Upper lobe of right lung (tissue), 1 donor: ENCODE data around the gene KCNH4. TPM values are rescaled to one million over a fixed set of nuclear protein-coding genes. Genes with fewer than 3 reads are reported as not detected.

ENCODE experiments used
- ATAC-seq: fragments of 200-7000 bp; cut with Tn5 transposase; one replicate; pipeline ENCODE4 v1.9.1; 2020; ENCODE audit warnings: mild to moderate bottlenecking, moderate library complexity
- DNase-seq: peaks from one replicate; pipeline ENCODE4 v3.0.0-alpha.2; 2020
- H3K27ac ChIP-seq: fragments of 200-600 bp; one replicate; pipeline ENCODE4 v1.8.0; 2022
- H3K27me3 ChIP-seq: fragments of 200-600 bp; one replicate; pipeline ENCODE4 v1.8.0; 2022; ENCODE audit warnings: mild to moderate bottlenecking
- H3K36me3 ChIP-seq: fragments of 200-600 bp; one replicate; pipeline ENCODE4 v1.8.0; 2022
- H3K4me1 ChIP-seq: fragments of 200-600 bp; one replicate; pipeline ENCODE4 v1.8.0; 2022
- H3K4me3 ChIP-seq: fragments of 200-600 bp; one replicate; pipeline ENCODE4 v1.8.0; 2022; ENCODE audit warnings: mild to moderate bottlenecking
- H3K9me3 ChIP-seq: fragments of 200-600 bp; one replicate; pipeline ENCODE4 v1.8.0; 2022
- intact Hi-C: fragments of 100-400 bp; cut with DNase I; formaldehyde crosslinking; loops from one replicate; pipeline ENCODE4 v1.11.0; 2022
- total RNA-seq: library from RNA; stranded (reverse); fragmentation: NEBNext Ultra II Directional; extraction: Animal tissue kit (Norgen Biotek cat#: 25700); gene quantifications from one replicate; pipeline ENCODE4 v1.2.1, GENCODE V29; 2021
- TF ChIP-seq, protein P1 (sequence below): fragments of 200-600 bp; IDR thresholded peaks from one replicate; pipeline ENCODE4 v1.8.0; 2022; ENCODE audit warnings: antibody characterized with exemption
- donor health status: DM: no; HTN: yes; CAD: no; lungs with severe emphysema.

The KCNH4 gene
- total RNA-seq, 1 donor from 2014 or later: 0.26 TPM

DNA sequence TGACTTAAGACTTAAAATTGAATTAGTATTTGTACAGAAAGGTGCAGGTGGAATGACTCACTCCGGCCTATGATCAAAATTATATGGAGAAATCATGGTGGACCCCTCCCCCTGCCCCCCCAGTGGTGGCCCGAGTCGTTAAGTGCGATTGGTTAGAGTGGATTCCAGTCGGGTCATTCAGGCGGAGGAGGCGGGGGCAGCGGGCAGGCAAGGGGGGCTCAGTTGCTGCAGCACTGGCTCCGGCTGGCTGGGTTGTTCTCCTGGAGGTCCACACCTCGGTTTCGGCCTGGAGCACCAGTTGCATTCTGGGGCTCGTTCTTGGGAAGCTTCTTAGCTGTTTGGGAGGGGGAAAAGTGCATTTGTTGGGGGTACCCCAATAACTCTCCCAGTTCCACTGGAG, 55.4 kb downstream of the KCNH4 start:
- peaks cover 32% of the 10 kb centered on the region for H3K4me1 ChIP-seq
- H3K9me3 ChIP-seq: no peaks in the 10 kb centered on the region
- TF ChIP-seq, protein P1, sequence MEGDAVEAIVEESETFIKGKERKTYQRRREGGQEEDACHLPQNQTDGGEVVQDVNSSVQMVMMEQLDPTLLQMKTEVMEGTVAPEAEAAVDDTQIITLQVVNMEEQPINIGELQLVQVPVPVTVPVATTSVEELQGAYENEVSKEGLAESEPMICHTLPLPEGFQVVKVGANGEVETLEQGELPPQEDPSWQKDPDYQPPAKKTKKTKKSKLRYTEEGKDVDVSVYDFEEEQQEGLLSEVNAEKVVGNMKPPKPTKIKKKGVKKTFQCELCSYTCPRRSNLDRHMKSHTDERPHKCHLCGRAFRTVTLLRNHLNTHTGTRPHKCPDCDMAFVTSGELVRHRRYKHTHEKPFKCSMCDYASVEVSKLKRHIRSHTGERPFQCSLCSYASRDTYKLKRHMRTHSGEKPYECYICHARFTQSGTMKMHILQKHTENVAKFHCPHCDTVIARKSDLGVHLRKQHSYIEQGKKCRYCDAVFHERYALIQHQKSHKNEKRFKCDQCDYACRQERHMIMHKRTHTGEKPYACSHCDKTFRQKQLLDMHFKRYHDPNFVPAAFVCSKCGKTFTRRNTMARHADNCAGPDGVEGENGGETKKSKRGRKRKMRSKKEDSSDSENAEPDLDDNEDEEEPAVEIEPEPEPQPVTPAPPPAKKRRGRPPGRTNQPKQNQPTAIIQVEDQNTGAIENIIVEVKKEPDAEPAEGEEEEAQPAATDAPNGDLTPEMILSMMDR: no peak
- no peak overlapping the region for H3K27ac ChIP-seq
- DNase-seq: no peak
- H3K4me3 ChIP-seq: no peak overlapping the region
- peaks cover 55% of the 10 kb centered on the region for H3K36me3 ChIP-seq
- intact Hi-C loops: no loop called here
- ATAC-seq: no peak
- no peaks in the 10 kb centered on the region for H3K27me3 ChIP-seq

DNA sequence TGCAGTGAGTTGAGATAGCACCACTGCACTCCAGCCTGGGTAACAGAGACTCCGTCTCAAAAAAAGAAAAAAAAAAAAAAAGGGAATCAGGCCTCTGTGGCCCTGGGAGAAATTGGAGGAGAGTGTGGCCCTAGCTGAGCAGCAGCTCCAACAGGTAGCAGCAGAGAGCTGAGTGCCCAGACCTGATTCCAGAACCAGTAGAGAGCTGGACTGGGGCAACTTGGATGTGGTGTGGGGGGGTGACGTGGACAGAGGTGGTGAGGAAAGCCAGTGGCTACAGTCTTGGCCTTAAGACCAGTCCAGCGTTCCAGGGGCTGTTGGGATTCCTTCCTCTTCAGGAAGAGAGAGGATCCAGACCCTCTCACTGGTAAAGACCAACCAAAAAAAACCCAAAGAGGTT, 56.7 kb downstream of the KCNH4 start:
- peaks cover 43% of the 10 kb centered on the region for H3K36me3 ChIP-seq
- H3K27me3 ChIP-seq: no peaks in the 10 kb centered on the region
- no peak overlapping the region for H3K4me3 ChIP-seq
- no peak for DNase-seq
- no peak overlapping the region for H3K27ac ChIP-seq
- TF ChIP-seq, protein P1: no peak
- H3K4me1 ChIP-seq: peaks cover 27% of the 10 kb centered on the region
- intact Hi-C loops: no loop called here
- ATAC-seq: no peak
- no peaks in the 10 kb centered on the region for H3K9me3 ChIP-seq

DNA sequence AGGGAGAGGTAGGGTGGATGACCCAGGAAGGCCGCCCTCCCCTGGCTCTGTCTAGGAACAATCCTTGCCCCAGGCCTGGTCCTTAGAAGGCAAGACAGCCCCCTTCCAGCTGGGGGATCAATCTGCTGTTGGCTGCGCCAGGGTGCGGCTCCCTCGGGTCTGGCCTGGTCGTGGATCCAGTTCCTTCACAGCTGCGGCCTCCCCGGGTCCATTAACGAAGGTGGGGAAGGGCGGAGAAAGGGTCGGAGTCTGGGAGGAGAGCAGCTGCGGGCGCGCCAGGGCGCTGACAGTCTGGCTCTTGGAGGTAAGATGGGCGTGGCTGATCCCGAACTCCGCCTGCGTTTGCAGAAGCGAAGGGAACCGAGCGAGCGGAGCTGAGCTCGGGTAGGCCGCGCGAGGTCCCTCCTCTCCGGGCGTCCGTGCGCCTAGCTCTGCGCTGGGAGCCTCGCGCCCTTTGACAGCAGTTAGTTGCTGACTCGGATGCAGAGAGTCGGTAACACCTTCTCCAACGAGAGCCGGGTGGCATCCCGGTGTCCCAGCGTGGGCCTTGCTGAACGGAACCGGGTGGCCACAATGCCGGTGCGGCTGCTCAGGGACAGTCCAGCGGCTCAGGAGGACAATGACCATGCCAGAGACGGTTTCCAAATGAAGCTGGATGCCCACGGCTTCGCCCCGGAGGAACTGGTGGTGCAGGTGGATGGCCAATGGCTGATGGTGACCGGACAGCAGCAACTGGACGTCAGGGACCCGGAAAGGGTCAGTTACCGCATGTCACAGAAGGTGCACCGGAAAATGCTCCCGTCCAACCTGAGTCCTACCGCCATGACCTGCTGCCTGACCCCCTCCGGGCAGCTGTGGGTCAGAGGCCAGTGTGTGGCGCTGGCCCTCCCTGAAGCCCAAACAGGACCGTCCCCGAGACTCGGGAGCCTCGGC, 58.3 kb downstream of the KCNH4 start, which contains the start of gene HSPB9:
Gene HSPB9 (plus strand): TSS at position 434 of the 933 bp plus-strand sequence. CDS start 47 bp downstream, at position 481.
- intact Hi-C loops: no loop called here
- peak; percentile 84 for DNase-seq
- Histone ChIP-seq H3K36me3 (peaks cover 27% of the 10 kb centered on the region), H3K9me3 (no peaks in the 10 kb centered on the region), H3K4me1 (peaks cover 21% of the 10 kb centered on the region), H3K27me3 (no peaks in the 10 kb centered on the region), H3K4me3 (peak within 1 kb of the TSS; percentile 14), H3K27ac (peak within 1 kb of the TSS; percentile 63)
- TF ChIP-seq, protein P1: no peak
- peak; percentile 69 for ATAC-seq

DNA sequence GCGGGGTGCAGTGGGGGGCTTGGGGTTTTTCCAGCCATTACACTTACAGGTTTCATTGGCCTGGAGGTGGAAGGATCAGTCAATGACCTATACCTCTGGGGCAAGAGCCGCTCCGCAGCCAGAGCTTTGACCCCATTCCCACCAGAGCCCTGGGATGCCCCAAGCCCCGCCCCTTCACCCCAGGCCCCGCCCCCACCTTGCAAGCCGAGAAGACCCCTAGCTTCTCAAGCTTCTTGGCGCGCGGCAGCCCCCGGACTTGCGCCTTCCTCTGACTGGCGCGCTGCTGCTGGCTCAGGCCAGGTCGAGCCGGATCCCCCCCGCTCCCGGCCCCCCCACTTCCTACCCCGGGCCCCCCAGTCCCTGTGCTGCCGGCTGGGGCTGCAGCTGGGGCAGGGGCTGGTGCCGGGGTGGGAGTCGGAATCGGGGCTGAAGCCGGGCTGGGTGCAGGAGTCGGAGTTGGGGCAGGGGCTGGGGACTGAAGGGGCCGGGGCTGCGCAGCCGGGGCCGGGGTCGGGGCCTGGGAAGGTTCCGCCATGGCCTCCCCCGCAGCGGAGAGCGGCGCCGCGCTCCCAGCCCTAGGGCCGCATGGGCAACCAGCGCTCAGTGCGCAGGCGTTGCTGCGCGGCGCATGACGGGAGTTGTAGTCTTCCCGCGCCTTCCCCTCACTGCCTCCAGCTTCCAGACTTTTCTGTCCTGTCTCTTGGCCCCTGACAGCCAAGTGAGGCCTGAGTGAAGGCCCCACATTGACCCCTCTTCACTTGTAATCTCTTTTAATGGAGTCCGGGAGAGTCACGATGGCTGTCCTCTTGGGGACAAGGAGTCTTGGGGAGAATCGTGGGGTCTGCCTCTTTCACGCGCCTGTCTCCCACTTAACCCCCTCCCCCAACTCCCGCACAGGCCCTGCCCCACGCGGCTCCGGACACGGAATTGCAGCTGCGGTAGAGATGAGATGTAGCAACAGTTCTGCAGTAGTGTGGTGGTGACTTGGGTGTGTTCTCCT, 59.9 kb downstream of the KCNH4 start, which contains the start of gene KAT2A:
Gene KAT2A (minus strand): TSS at position 598 of the 1,000 bp plus-strand sequence. CDS start 63 bp downstream, at position 535.
- Histone ChIP-seq H3K27me3 (no peaks in the 10 kb centered on the region), H3K4me3 (peak within 1 kb of the TSS; percentile 85), H3K9me3 (no peaks in the 10 kb centered on the region), H3K4me1 (peaks cover 21% of the 10 kb centered on the region), H3K27ac (peak within 1 kb of the TSS; percentile 63), H3K36me3 (peaks cover 23% of the 10 kb centered on the region)
- intact Hi-C loops: no loop called here
- DNase-seq (peak; percentile 91), ATAC-seq (peak; percentile 92)
- TF ChIP-seq, protein P1: no peak

DNA sequence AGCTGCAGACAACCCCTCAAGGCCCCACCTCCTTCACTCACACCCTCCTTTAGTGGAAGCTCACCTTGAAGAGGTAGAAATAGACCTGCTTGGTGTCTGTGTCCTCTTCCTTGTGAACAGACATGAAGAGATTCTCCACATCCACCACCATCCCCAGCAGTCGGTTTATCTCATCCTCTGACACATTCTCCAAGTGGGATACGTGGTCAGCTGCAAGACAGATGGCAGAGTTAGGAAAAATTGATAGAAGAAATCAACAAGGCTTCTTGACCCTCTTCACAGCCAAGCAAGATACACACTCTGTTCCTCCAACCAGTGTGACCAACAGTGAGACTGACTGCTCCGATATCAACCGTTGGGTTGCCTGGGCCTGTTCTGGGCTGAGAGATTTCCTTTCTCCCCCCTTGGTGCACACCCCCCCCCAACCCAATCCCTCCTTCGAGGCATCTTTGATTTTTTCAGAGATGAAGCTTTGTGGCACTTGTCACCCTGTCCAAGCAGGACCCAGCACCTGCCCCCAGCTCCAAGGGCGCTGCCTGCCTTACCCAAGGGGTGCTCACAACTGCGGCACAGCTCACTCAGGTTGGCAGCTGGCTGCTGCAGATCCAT, 60.7 kb downstream of the KCNH4 start:
- intact Hi-C loops: no loop called here
- Histone ChIP-seq H3K27me3 (no peaks in the 10 kb centered on the region), H3K36me3 (peaks cover 16% of the 10 kb centered on the region), H3K4me1 (peaks cover 21% of the 10 kb centered on the region), H3K27ac (no peak overlapping the region), H3K9me3 (no peaks in the 10 kb centered on the region), H3K4me3 (peak overlapping the region; percentile 85)
- ATAC-seq (no peak), DNase-seq (no peak)
- TF ChIP-seq, protein P1: no peak
